Measurements from ENCODE around the gene MISP3. TPM values are rescaled to one million over a fixed set of nuclear protein-coding genes. Genes with fewer than 3 reads are reported as not detected.

The MISP3 gene
- total and polyA plus RNA-seq, 2 of the 8 experiments (the other 6 are each of a cell fraction or from before 2014, with no cell fraction given) = 0.74 to 1.4 TPM

GRCh38 chr19:14102102-14102696 lies 29.6 kb downstream of the MISP3 start:
- Histone ChIP-seq H2BK20ac (ENCODE audit: low read length) (no peak overlapping the region), H3K79me2 (ENCODE audit: control insufficient read depth in 1 of 2, insufficient read depth in 2 of 2, low read length in 2 of 2) (no peaks in the 10 kb centered on the region), H2BK5ac (ENCODE audit: low read depth, low read length) (no peak overlapping the region), H3K23ac (ENCODE audit: insufficient read length) (no peak overlapping the region), H2BK12ac (ENCODE audit: low read depth, low read length) (no peak overlapping the region), H3K9me3 (ENCODE audit: insufficient read depth in 2 of 2, low read depth in 1 of 2, low read length in 1 of 2) (no peaks in the 10 kb centered on the region), H3K27me3 (replicated peaks in 1 of 4; ENCODE audit: control insufficient read depth in 3 of 4, extremely low read depth in 1 of 4, insufficient read depth in 3 of 4, low read length in 3 of 4) (no peaks in the 10 kb centered on the region), H3K23me2 (ENCODE audit: low read depth, low read length) (no peaks in the 10 kb centered on the region), H2BK15ac (ENCODE audit: low read length) (no peak overlapping the region), H3K27ac (ENCODE audit: low read depth, low read length) (no peak overlapping the region), H3K4me3 (ENCODE audit: extremely low read depth in 1 of 4, insufficient read depth in 2 of 4, low read depth in 3 of 4, low read length in 4 of 4) (no peak overlapping the region), H3K79me1 (ENCODE audit: low read depth, low read length) (no peaks in the 10 kb centered on the region), H3K4ac (replicated peaks; ENCODE audit: insufficient read length, low read depth, low read length) (no peak overlapping the region), H4K20me1 (replicated peaks in 1 of 2; ENCODE audit: control insufficient read depth in 1 of 2, insufficient read depth in 2 of 2, low read length in 2 of 2) (peaks cover 0 to 4% of the 10 kb centered on the region in 2 experiments), H3K36me3 (ENCODE audit: control insufficient read depth in 2 of 4, insufficient read depth in 4 of 4, low read length in 3 of 4) (no peaks in the 10 kb centered on the region), H4K91ac (replicated peaks; ENCODE audit: insufficient read length, low read length) (no peak overlapping the region), H2BK120ac (replicated peaks; ENCODE audit: low read depth, low read length) (no peak overlapping the region), H3K14ac (ENCODE audit: insufficient read length) (no peak overlapping the region), H4K5ac (ENCODE audit: insufficient read length, low read depth, low read length) (no peak overlapping the region), H3K4me2 (ENCODE audit: insufficient read depth in 1 of 2, low read depth in 2 of 2, low read length in 2 of 2) (no peak overlapping the region), H3K56ac (replicated peaks; ENCODE audit: insufficient read length, low read depth, low read length) (no peak overlapping the region), H4K8ac (ENCODE audit: extremely low read depth, insufficient read depth, low read length) (no peak overlapping the region), H3K18ac (ENCODE audit: extremely low read depth, low read length) (no peak overlapping the region), H2AK5ac (ENCODE audit: low read depth, low read length) (no peak overlapping the region), H3K4me1 (replicated peaks in 1 of 4; ENCODE audit: control insufficient read depth in 3 of 4, insufficient read depth in 4 of 4, low read length in 3 of 4) (no peaks in the 10 kb centered on the region), H3K9ac (replicated peaks in 1 of 4; ENCODE audit: extremely low read depth in 1 of 4, low read depth in 3 of 4, low read length in 3 of 4) (no peak overlapping the region), H2AFZ (ENCODE audit: low read length) (no peak overlapping the region)
- 88% methylated on average over 11 of the region's 11 CpGs; no CpG with 5 or more reads in 1 of the 2 experiments for WGBS, 2 experiments (ENCODE audit: extremely low coverage in 1 of 2, insufficient coverage in 1 of 2, insufficient read length in 1 of 2, insufficient replicate concordance in 2 of 2, low coverage in 1 of 2, low lambda C conversion rate in 2 of 2, missing lambda C conversion rate in 1 of 2)
- POLR2A ChIA-PET (ENCODE audit: partially characterized antibody) = interaction anchor here (1.2 to 2.1 kb wide), 4 partner anchors 9 to 24 kb away, joined by 3 to 6 read pairs (median 4); a partner anchor contains a TSS
- CTCF ChIA-PET (ENCODE audit: partially characterized antibody) = interaction anchor here (0.6 to 5.3 kb wide), 7 partner anchors 8 to 48 kb away, joined by 3 to 40 read pairs (median 3); a partner anchor contains a TSS
- FAIRE-seq = no peak
- DNase-seq (ENCODE audit: low read depth in 1 of 2, low spot score in 2 of 2) = no peak
- TF ChIP-seq CBX8 (IDR thresholded peaks at IDR 0.05; ENCODE audit: borderline replicate concordance, low read depth, low read length) (no peak), CTCF (IDR thresholded peaks at IDR 0.05; ENCODE audit: control extremely low read depth in 1 of 3, insufficient read depth in 1 of 3, low read depth in 1 of 3, low read length in 3 of 3) (no peak), RXRA (IDR thresholded peaks at IDR 0.05; ENCODE audit: insufficient read depth, low read depth, low read length) (no peak), TBP (IDR thresholded peaks at IDR 0.05; ENCODE audit: low read depth, low read length) (no peak), POLR2AphosphoS5 (IDR thresholded peaks at IDR 0.05; ENCODE audit: low read depth, low read length) (no peak), BCL11A (IDR thresholded peaks at IDR 0.05; ENCODE audit: low read depth in 2 of 2, low read length in 2 of 2) (no peak), RBBP5 (IDR thresholded peaks at IDR 0.05; ENCODE audit: borderline replicate concordance, low read depth, low read length) (no peak), RAD21 (IDR thresholded peaks at IDR 0.05 in 1 of 2, conservative IDR thresholded peaks at IDR 0.05 in 1 of 2; ENCODE audit: low read depth in 2 of 2, low read length in 2 of 2) (no peak)
